GM12864 (cell line): ENCODE measurements around the gene ONECUT3.

Experiments used
- DNase-seq: peaks from one replicate; pipeline ENCODE4 v3.0.0-alpha.2; 2011; ENCODE audit warnings: low read depth
- H3K4me3 ChIP-seq: 2 replicates; pipeline ENCODE4 v1.5.1; 2011; ENCODE audit warnings: mild to moderate bottlenecking, low read depth, low read length, control low read depth
- TF ChIP-seq, protein P1 (sequence below): IDR thresholded peaks from 2 replicates; pipeline ENCODE4 v1.5.1; 2011; ENCODE audit warnings: low read depth, mild to moderate bottlenecking, moderate library complexity, low read length, control low read depth, inconsistent platforms; ENCODE audit errors: missing control alignments

The ONECUT3 gene

DNA sequence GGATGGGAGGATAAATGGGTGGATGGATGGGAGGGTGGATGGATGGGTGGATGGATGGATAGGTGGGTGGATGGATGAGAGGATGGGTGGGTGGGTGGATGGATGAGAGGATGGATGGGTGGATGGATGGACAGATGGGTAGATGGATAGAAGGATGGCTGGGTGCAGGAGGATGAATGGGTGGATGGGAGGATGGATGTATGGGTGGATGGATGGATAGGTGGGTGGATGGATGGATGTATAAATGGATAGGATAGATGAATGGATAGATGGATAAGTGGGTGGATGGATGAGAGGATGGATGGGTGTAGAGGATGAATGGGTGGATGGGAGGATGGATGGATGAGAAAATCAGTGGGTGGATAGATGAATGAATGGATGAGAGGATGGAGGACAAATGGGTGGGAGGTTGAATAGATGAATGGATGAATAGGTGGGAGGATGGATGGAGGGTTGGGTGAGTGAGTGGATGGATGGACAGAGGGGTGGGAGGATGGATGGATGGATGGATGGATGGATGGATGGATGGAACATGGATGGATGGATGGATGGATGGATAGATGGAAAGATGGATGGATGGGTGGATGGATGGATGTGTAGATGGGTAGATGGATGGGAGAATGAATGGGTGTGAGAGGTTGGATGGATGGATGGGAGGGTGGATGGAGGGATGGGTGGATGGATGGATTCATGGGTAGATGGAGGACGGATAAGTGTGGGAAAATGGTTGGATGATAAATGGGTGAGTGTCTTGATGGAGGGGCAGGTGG is 35.9 kb upstream of the ONECUT3 start:
- no peak for DNase-seq
- no peak overlapping the region for H3K4me3 ChIP-seq

DNA sequence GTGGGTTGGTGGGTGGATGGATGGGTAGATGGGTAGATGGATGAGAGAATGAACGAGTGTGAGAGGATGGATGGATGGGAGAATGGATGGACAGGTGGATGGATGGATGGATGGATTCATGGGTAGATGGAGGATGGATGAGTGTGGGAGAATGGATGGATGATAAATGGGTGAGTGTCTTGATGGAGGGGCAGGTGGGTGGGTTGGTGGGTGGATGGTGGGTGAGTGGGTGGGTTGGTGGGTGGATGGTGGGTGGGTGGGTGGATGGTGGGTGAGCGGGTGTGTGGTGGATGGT is 35.4 kb upstream of the ONECUT3 start:
- TF ChIP-seq, protein P1, sequence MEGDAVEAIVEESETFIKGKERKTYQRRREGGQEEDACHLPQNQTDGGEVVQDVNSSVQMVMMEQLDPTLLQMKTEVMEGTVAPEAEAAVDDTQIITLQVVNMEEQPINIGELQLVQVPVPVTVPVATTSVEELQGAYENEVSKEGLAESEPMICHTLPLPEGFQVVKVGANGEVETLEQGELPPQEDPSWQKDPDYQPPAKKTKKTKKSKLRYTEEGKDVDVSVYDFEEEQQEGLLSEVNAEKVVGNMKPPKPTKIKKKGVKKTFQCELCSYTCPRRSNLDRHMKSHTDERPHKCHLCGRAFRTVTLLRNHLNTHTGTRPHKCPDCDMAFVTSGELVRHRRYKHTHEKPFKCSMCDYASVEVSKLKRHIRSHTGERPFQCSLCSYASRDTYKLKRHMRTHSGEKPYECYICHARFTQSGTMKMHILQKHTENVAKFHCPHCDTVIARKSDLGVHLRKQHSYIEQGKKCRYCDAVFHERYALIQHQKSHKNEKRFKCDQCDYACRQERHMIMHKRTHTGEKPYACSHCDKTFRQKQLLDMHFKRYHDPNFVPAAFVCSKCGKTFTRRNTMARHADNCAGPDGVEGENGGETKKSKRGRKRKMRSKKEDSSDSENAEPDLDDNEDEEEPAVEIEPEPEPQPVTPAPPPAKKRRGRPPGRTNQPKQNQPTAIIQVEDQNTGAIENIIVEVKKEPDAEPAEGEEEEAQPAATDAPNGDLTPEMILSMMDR, result no peak
- no peak for DNase-seq

More for the DNA sequence above, 35.9 kb upstream of the ONECUT3 start:
- TF ChIP-seq, protein P1, result no peak

DNA sequence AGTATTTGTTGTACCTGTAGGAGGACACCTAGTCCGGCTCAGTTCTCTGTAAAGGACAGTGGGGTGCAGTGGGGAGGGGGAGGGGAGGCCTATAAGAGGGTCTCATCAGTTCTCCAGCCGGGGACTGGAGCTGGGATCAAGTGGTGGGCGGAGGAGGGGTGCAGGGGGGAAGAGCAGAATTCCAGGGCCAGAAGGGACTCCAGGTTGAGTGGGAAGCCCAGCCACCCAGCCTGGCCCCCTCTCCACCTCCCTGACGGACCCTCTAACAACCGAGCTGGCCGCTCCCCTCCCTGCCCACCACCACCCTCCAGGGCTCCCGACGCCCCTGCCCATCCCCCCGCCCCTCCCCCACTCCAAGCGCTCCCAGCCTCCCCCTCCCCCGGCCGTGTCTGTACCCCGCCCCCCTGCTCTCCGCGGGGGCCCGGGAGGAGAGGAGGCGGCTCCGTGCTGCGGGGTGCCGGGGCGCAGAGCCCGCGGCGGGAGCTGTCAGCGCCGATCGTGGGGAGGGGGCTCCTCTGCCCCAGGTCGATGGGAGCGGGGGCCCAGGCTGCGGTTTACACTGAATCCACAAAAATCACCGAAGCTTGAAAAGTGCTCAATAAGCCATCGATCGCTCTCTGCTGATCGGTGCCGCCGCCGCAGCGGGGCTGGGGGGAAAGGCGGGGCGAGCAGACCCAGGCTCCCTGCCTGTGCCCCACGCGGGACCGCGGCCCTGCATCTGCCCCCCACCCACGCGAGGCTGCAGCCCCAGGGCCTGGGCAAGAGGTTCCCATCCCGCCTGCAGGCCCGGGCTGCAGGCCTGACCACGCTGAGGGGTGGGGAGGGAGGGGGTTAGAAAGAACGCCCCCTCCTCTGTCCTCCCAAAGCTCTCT is 34.6 kb upstream of the ONECUT3 start:
- TF ChIP-seq, protein P1, result no peak
- H3K4me3 ChIP-seq, result no peak overlapping the region
- DNase-seq, result no peak

More for the DNA sequence above, 35.4 kb upstream of the ONECUT3 start:
- H3K4me3 ChIP-seq, result no peak overlapping the region

DNA sequence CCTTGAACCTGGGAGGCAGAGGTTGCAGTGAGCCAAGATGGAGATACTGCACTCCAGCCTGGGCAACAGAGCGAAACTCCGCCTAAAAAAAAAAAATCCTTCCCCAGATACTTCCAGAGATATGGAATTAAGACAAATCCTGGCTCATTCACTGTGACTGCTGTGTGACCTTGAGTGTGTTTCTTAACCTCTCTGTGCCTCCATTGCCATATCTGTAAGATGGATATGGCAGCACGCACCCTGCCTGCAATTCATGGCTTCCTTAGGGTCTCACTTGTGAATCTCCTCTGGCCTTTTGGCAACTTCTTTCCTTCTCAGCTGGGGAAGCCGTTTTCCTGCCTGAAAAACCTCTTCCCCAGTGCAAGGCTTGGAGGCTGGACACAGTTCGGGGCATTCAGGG is 33.8 kb upstream of the ONECUT3 start:
- DNase-seq, result no peak
- TF ChIP-seq, protein P1, result no peak
- no peak overlapping the region for H3K4me3 ChIP-seq

DNA sequence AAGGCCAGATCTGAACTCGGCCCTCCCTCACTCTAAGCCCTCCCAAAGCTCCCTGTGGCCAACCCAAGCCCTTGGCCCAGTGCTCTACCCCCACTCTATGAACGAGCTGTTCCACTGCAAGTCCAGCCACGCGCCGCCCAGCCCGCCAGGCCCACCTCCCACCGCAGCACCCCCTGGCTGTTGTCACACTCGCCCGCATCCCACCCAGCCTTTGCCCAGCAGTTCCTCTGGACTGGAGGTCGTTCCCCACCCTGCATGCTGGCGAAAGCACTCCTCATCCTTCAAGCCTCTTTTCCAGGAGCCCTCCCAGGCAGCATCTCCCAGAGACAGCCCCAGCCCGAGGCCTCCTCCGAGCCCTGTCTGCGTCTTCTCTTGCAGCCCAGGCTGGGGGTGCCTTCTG is 33.1 kb upstream of the ONECUT3 start:
- TF ChIP-seq, protein P1, result no peak
- H3K4me3 ChIP-seq, result no peak overlapping the region
- no peak for DNase-seq

DNA sequence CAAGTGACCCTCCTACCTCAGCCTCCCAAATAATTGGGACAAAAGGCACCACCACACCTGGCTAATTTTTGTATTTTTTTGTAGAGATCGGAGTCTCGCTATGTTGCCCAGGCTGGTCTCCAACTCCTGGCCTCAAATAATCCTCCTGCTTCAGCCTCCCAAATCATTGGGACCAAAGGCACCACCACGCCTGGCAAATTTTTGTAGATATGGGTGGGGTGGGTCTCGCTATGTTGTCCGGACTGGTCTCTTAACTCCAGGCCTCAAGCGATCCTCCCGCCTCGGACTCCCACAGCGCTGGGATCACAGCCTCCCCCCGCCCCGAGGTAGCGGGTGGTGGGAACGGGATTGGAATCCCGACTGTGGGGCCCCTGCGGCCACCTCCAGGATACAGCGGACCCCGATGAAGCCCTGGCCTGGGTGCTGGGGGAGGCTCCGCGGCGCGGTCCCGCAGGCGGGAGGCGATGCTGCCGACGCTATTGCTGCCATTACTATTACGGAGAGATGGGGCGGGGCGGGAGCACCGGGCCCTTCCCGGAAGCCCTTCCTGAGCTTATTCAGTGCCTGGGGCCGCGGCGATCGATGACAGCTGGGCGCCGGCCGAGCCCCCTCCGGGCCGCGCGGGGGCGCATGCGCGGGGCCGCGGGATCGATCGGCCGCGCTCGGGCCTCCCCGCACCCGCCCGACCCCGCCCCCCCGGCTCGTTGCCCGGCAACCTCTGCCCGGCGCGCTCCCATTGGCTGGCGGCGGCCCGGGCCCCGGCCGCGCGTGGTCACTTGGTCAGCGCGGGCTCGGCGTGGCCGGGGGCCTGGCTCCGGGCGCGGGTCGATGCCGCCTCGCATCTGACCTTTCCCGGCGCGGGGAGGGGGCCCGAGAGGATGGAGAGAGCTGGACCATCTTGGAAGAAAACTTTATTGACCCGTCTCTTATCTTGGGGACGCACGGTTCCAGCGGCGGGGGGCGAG is 27.9 kb upstream of the ONECUT3 start:
- no peak overlapping the region for H3K4me3 ChIP-seq
- no peak for DNase-seq
- TF ChIP-seq, protein P1, result no peak
